Fibroblast of lung (primary cell): ENCODE results near the gene TCF4.

Source experiments
- CTCF ChIP-seq, 2 donors: IDR thresholded peaks in 1 of 2; conservative IDR thresholded peaks in 1 of 2; 1 replicate in 1 of 2; 2 replicates in 1 of 2; pipeline ENCODE4 v1.5.1; 2011 to 2012; ENCODE audit warnings: low read length in 2 of 2, control low read depth in 1 of 2, inconsistent platforms in 1 of 2, low read depth in 1 of 2, mild to moderate bottlenecking in 1 of 2
- EZH2 ChIP-seq: IDR thresholded peaks from 2 replicates; pipeline ENCODE4 v1.5.1; 2012; ENCODE audit warnings: low read length, control low read depth, mild to moderate bottlenecking; ENCODE audit errors: missing control alignments

GRCh38 chr18:55407774-55408535 lies 180.0 kb downstream of the TCF4 start:
- TF ChIP-seq CTCF (conservative IDR thresholded peaks at IDR 0.05 in 1 of 2, IDR thresholded peaks at IDR 0.05 in 1 of 2; ENCODE audit: low read depth in 1 of 2, low read length in 2 of 2) (no peak), EZH2 (no peak)
